Measurements from ENCODE around the gene RBSN.

RBSN gene

DNA sequence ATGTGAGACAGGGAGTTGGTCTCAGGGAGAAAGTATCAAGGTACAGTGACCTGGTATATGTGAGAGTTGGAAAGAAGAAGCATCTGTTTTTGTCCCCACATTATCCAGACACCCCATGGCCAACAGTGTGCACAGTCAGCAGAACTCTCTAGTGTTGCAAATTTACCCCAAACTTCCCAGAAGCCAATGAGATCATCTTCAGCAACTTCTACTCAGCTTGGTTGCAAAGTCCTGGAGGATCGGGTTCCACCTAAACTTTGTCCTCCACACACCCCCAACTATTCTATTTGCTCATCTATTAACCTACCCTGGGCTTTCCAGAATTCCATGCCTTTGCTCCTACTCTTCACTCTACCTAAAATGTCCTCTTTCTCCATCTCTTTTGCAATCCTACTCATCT is 15.7 kb downstream of the RBSN start:
- no peak for ATAC-seq
- Mint-ChIP-seq H3K27ac (peak overlapping the region; percentile 10), H3K4me1 (peaks cover 5% of the 10 kb centered on the region), H3K4me3 (no peak overlapping the region), H3K9me3 (no peaks in the 10 kb centered on the region), H3K36me3 (peaks cover 88% of the 10 kb centered on the region)
- DNase-seq (ENCODE audit: low spot score in 2 of 2): no peak

GRCh38 chr3:15081960-15082664 is 16.8 kb downstream of the RBSN start:
- Mint-ChIP-seq H3K4me3 (no peak overlapping the region), H3K4me1 (peaks cover 5% of the 10 kb centered on the region), H3K9me3 (no peaks in the 10 kb centered on the region), H3K27ac (peak overlapping the region; percentile 35), H3K36me3 (peaks cover 88% of the 10 kb centered on the region)
- DNase-seq (ENCODE audit: low spot score in 2 of 2): no peak
- no peak for ATAC-seq

- H3K4me1 Mint-ChIP-seq: peaks cover 5% of the 10 kb centered on the region
- H3K36me3 Mint-ChIP-seq: peaks cover 95% of the 10 kb centered on the region
- DNase-seq (ENCODE audit: low spot score in 2 of 2): no peak
- no peaks in the 10 kb centered on the region for H3K9me3 Mint-ChIP-seq
- no peak overlapping the region for H3K4me3 Mint-ChIP-seq
- ATAC-seq: no peak
- H3K27ac Mint-ChIP-seq: no peak overlapping the region
Measured at GRCh38 chr3:15079091-15079490, 19.9 kb downstream of the RBSN start.

- Mint-ChIP-seq H3K4me1 (no peaks in the 10 kb centered on the region), H3K4me3 (no peak overlapping the region), H3K36me3 (peaks cover 71% of the 10 kb centered on the region), H3K9me3 (no peaks in the 10 kb centered on the region), H3K27ac (no peak overlapping the region)
- no peak for ATAC-seq
- no peak for DNase-seq (ENCODE audit: low spot score in 2 of 2)
Measured at GRCh38 chr3:15074500-15074899, 24.4 kb downstream of the RBSN start.

- Mint-ChIP-seq H3K27ac (no peak overlapping the region), H3K4me3 (no peak overlapping the region), H3K4me1 (no peaks in the 10 kb centered on the region), H3K9me3 (no peaks in the 10 kb centered on the region), H3K36me3 (peaks cover 50% of the 10 kb centered on the region)
- ATAC-seq (no peak), DNase-seq (ENCODE audit: low spot score in 2 of 2) (no peak)
Measured at GRCh38 chr3:15071699-15072098, 27.2 kb downstream of the RBSN start.

DNA sequence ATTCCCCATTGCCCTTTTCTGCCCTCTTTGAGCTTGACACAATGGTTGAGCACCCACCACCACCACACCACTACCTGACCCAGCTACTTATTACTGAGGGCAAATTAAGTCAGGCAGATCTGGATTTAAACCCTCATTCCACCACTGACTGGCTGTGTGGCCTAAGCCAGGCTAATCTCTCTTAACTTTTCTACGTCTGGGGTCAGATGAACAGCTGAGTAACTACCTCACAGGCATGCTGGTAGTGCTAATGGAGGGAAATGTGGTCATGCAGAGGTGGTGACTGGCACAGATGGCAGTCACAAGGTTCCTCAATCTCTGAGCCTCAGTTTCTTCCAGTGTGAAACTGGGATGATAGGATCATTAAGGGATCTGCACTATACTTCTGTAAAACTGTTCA is 29.5 kb downstream of the RBSN start:
- no peaks in the 10 kb centered on the region for H3K9me3 Mint-ChIP-seq
- peaks cover 34% of the 10 kb centered on the region for H3K36me3 Mint-ChIP-seq
- H3K4me1 Mint-ChIP-seq: peaks cover 7% of the 10 kb centered on the region
- H3K27ac Mint-ChIP-seq: peak overlapping the region; percentile 77
- DNase-seq (ENCODE audit: low spot score in 2 of 2) (no peak), ATAC-seq (no peak)
- no peak overlapping the region for H3K4me3 Mint-ChIP-seq

DNA sequence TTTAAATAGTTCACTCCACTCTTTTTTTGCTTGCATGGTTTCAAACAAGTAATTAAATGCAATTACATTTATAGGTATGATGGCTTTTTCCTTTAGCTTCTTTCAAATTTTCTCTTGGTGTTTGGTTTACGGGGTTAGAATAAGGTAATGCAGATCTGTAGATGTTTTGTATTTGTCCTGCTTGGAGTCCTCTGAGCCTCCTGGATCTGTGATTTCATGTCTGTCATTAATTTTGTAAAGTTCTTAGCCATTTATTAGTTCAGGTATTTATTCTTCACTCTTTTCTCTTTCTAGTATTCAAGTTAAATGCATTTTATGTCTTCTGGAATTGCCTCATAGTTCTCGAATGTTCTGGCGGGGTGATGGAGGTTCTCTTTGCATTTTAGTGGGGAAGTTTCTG is 32.5 kb downstream of the RBSN start:
- H3K27ac Mint-ChIP-seq: no peak overlapping the region
- no peak overlapping the region for H3K4me3 Mint-ChIP-seq
- H3K9me3 Mint-ChIP-seq: no peaks in the 10 kb centered on the region
- H3K4me1 Mint-ChIP-seq: peaks cover 21% of the 10 kb centered on the region
- DNase-seq (ENCODE audit: low spot score in 2 of 2): no peak
- no peak for ATAC-seq
- peaks cover 25% of the 10 kb centered on the region for H3K36me3 Mint-ChIP-seq

DNA sequence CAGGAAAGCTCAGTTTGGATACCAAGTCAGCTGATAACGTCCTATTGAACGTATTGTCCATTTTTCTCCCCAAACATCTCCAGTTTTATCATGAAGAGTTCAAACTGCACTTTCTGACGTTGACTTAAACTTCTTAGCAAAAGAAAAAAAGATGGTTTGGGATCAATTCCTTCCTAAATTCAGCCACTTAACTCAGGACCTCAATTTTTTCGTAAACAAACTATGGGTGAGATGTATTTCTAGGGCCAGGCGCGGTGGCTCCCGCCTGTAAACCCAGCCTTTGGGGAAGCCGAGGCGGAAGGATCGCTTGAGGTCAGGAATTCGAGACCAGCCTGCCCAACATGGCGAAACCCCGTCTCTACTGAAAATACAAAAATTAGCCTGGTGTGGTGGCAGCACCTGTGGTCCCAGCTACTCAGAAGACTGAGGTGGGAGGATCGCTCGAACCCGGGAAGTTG is 33.4 kb downstream of the RBSN start:
- DNase-seq (ENCODE audit: low spot score in 2 of 2): no peak
- peak overlapping the region; percentile 90 for H3K4me3 Mint-ChIP-seq
- ATAC-seq: no peak
- H3K27ac Mint-ChIP-seq: peak overlapping the region; percentile 95
- H3K4me1 Mint-ChIP-seq: peaks cover 27% of the 10 kb centered on the region
- no peaks in the 10 kb centered on the region for H3K9me3 Mint-ChIP-seq
- peaks cover 21% of the 10 kb centered on the region for H3K36me3 Mint-ChIP-seq

DNA sequence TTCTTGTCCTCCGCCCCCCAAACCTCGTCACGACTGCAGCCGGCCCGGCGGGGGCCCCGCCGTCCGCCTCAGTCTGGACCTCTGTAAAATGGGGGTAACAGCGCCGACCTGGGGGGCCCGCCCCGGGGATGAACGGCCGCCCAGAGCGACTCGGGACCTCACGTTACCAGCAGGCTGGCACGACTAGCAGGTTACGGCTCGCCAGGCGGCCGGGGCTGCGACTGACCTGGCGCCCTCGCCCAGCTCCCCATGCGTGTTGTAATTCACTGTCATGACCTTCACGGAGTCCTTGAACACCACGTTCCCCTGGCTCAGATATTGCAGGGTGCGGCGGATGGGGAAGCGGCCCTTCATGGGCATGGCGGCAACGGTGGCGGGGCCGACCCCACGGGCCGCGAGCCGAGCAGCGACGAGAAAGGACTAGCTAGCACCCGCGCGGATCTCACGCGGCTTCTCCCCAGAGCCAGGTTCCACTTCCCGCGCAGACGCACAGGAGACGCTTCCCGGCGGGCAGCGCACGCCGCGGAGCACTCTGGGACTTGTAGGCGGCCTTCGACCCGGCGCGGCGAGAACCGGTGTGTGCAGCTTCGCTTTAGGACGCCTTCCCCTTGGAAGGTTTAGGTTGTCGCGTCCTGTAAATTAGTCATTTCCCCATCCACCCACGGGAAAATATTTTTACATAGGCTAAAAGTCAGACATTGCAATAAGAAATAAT is 34.0 kb downstream of the RBSN start, which contains the start of gene MRPS25:
Gene MRPS25 (minus strand): TSS at position 481 of the 715 bp plus-strand sequence. CDS start 121 bp downstream, at position 360.
- Mint-ChIP-seq H3K4me3 (peak within 1 kb of the TSS; percentile 90), H3K36me3 (peaks cover 24% of the 10 kb centered on the region), H3K4me1 (peaks cover 27% of the 10 kb centered on the region), H3K27ac (peak within 1 kb of the TSS; percentile 95), H3K9me3 (no peaks in the 10 kb centered on the region)
- peak; percentile 99 for ATAC-seq
- DNase-seq (ENCODE audit: low spot score in 2 of 2): peak; percentile 80 to 91

DNA sequence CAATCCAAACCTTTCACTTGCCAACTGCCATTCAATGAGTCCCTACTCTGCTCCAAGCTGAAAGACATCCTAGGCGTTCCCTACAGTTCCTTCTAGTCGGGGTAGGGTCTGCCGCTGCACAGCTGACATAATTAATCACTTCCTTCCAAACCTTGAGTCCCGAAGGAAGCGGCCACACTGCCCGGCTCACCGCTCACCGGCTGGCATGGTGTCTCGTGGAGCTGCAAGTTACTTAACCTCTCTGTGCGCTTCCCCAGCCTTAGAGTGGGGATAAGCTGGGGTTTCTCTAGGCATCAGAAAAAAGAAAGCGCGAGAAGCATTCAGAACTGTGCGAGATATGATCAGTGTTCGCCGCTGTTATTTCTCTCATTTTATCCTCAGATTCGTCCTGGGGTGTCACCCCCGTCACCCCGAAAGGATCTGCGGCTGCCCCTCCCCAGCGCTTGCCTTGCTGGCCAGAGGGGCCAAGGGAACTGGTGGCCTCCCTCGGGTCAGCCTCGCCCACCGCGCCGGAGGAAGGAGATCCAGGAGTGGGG is 34.6 kb downstream of the RBSN start:
- H3K27ac Mint-ChIP-seq: peak overlapping the region; percentile 95
- H3K36me3 Mint-ChIP-seq: peaks cover 30% of the 10 kb centered on the region
- peak overlapping the region; percentile 90 for H3K4me3 Mint-ChIP-seq
- H3K4me1 Mint-ChIP-seq: peaks cover 32% of the 10 kb centered on the region
- H3K9me3 Mint-ChIP-seq: no peaks in the 10 kb centered on the region
- DNase-seq (ENCODE audit: low spot score in 2 of 2) (peak in 1 of 2 donors; percentile 56), ATAC-seq (peak; percentile 16)

- Mint-ChIP-seq H3K4me3 (peak overlapping the region; percentile 90), H3K9me3 (no peaks in the 10 kb centered on the region), H3K4me1 (peaks cover 32% of the 10 kb centered on the region), H3K27ac (peak overlapping the region; percentile 95), H3K36me3 (peaks cover 36% of the 10 kb centered on the region)
- no peak for DNase-seq (ENCODE audit: low spot score in 2 of 2)
- no peak for ATAC-seq
Measured at GRCh38 chr3:15063656-15064286, 35.2 kb downstream of the RBSN start.

DNA sequence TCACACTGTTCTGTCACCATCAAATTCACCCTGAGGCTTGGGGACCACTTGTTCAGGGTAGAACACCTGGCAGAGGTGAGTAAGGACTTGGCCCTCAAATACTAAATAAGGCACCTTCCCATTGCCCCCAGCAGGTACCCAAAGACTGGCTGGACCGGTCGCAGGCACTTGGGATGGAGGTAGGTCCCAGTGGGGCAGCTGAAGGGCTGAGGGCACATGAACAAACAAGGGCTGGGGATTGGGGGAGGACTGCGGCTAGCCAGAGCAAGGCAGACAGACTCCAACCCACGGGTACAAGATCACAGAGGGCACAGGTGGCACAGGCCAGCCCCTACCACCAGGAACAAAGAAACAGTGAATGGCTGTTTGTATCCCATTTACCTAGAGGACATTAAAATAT is 35.7 kb downstream of the RBSN start:
- DNase-seq (ENCODE audit: low spot score in 2 of 2) (no peak), ATAC-seq (no peak)
- peaks cover 37% of the 10 kb centered on the region for H3K36me3 Mint-ChIP-seq
- peaks cover 32% of the 10 kb centered on the region for H3K4me1 Mint-ChIP-seq
- no peaks in the 10 kb centered on the region for H3K9me3 Mint-ChIP-seq
- peak overlapping the region; percentile 34 for H3K27ac Mint-ChIP-seq
- peak overlapping the region; percentile 90 for H3K4me3 Mint-ChIP-seq

DNA sequence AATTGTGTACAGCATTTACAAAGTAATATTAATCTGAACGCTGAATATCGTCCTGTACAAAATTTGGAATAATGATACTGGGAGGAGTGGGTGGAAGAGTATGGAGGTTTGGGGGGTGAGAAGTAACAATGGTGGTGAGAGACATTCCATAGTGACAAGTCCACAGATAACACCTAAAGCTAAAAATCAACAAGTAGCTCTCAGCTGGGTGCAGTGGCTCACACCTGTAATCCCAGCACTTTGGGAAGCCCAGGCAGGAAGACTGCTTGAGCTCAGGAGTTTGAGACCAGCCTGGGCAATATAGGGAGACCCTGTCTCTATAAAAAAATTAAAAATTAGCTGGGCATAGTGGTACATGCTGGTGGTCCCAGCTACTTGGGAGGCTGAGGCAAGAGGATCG is 38.9 kb downstream of the RBSN start:
- Mint-ChIP-seq H3K4me1 (peaks cover 39% of the 10 kb centered on the region), H3K27ac (no peak overlapping the region), H3K9me3 (no peaks in the 10 kb centered on the region), H3K36me3 (peaks cover 66% of the 10 kb centered on the region), H3K4me3 (no peak overlapping the region)
- ATAC-seq (no peak), DNase-seq (ENCODE audit: low spot score in 2 of 2) (no peak)

DNA sequence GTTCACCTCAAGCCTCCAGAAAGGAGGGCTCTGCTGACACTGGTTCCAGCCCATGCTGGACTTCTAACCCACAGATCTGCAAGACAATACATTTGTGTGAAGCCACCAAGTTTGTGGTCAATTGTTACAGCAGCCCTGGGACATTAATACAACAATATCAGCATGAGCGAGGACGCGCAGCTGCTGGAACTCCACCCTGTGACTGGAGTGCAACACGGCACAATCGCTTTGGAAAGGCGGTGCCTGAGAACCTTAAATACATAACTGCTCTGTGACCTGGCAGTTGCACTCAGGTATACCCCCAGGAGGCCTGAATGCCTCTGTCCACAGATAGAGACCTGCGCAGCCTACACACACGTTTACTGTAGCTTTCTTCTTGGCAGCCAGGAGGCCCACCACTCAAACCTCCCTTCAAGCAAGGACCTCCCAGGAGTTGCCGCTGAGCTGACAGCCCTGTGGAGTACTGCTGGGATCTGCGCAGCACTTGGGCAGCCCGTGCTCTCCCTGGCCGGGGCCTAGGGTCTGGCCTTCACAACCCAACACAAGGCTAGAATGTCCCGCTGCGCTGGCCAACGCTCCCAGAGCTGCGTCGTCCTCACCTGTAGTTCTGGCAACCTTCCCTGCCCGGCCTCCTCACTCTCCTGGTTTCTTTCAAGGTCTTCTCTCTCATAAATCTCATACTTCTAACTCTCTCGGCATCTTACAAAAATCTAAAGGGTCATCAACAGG is 42.1 kb downstream of the RBSN start:
- Mint-ChIP-seq H3K4me1 (peaks cover 44% of the 10 kb centered on the region), H3K36me3 (peaks cover 82% of the 10 kb centered on the region), H3K4me3 (no peak overlapping the region), H3K9me3 (no peaks in the 10 kb centered on the region), H3K27ac (peak overlapping the region; percentile 45)
- ATAC-seq (no peak), DNase-seq (ENCODE audit: low spot score in 2 of 2) (no peak)
